Measurements from ENCODE around the gene ZNF157.
"Not testable (repeated sequence)": the region's sequence is repeated elsewhere in the genome, so short reads cannot be mapped to it uniquely, and the experiment has no call there.

The ZNF157 gene

DNA sequence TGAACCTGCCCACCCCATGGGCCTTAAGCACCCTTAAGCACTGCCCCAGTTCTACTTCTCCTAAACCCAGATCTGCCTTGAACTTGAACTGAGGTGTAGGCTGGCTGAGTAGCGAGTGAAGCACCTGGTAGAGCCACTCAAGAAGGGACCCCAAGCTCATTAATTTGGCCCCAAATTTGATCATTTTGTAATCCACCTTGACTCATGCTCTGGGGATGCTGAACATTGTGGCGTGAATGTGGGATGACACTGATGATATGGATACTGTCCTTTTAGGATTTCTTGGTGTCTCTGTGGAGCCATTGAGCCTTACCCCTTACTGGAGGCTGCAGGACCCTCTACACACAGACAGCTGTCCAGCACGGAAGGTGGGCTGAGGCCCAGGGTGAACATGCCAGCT, at the start of gene ZNF157:
TSS of gene ZNF157 (plus strand) at position 301 of the 400 bp plus-strand sequence. CDS start at position 392, 91 bp downstream.
- no peak for TF ChIP-seq CTCF (IDR thresholded peaks at IDR 0.05; ENCODE audit: low read depth, low read length, missing control alignments)
- Histone ChIP-seq H3K27ac (no peak within 1 kb of the TSS), H3K27me3 (replicated peaks) (no peaks in the 10 kb centered on the region), H3K4me3 (ENCODE audit: low read depth, low read length) (no peak within 1 kb of the TSS), H3K36me3 (replicated peaks) (no peaks in the 10 kb centered on the region)
- in situ Hi-C loops (cut with HindIII; ENCODE audit: low pct_ligation_motif_present, low sequenced_read_pairs) = no loop called here
- no peak for DNase-seq

GRCh38 chrX:47321386-47321785, 49.0 kb upstream of the ZNF157 start:
- in situ Hi-C loops (cut with HindIII; ENCODE audit: low pct_ligation_motif_present, low sequenced_read_pairs) = no loop called here
- H3K36me3 ChIP-seq (replicated peaks) = no peaks in the 10 kb centered on the region
- H3K27me3 ChIP-seq (replicated peaks) = no peaks in the 10 kb centered on the region
- TF ChIP-seq CTCF (IDR thresholded peaks at IDR 0.05; ENCODE audit: low read depth, low read length, missing control alignments) = no peak
- peak; percentile 36 for DNase-seq
- H3K4me3 ChIP-seq (ENCODE audit: low read depth, low read length) = no peak overlapping the region
- no peak overlapping the region for H3K27ac ChIP-seq

DNA sequence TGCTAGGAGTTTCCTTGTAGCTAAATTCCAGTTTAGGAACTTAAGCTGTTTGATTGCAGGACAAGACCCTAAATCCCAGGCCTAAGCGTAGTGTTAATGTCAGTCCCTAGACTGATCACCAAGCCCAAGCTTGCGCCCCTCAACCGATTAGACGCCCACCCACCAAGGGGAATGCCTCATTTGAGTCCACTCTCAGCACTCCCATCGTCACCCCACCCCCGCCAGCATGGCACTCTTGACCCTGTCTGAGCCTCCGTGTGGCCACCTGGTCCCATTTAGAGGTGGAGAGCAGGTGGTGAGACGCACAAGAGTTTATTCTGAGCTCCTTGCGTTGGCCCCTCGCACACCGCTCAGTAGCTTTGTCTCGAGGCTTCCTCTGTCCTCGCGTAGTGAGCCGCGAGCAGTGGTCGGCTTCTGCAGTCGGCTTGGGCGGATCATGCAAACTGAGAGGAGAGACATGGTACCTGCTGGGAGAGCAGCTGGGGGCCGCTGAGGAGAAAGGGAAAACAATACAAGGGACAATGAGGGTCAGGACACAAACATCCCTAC, 48.5 kb upstream of the ZNF157 start:
- Histone ChIP-seq H3K27me3 (replicated peaks) (no peaks in the 10 kb centered on the region), H3K36me3 (replicated peaks) (no peaks in the 10 kb centered on the region), H3K27ac (no peak overlapping the region), H3K4me3 (ENCODE audit: low read depth, low read length) (no peak overlapping the region)
- TF ChIP-seq CTCF (IDR thresholded peaks at IDR 0.05; ENCODE audit: low read depth, low read length, missing control alignments) = no peak
- in situ Hi-C loops (cut with HindIII; ENCODE audit: low pct_ligation_motif_present, low sequenced_read_pairs) = no loop called here
- no peak for DNase-seq

DNA sequence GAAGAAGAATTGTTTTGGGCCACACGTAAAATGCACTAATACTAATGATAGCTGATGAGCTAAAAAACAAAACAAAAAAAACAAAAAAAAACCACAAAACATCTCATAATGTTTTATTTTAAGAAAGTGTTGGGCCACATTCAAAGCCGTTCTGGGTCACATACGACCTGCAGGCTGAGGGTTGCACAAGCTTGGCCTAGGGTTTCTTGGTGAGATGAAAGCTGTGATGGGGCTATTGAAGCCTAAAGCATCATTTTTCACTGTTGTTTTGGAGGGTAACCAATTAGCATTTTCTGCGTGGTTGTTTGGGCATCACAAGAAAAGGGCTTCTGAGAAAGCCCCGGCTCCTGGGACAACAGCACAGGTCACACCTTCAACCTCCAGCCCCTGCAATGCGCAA, 42.5 kb upstream of the ZNF157 start:
- DNase-seq = no peak
- H3K4me3 ChIP-seq (ENCODE audit: low read depth, low read length) = no peak overlapping the region
- no peaks in the 10 kb centered on the region for H3K36me3 ChIP-seq (replicated peaks)
- no peak for TF ChIP-seq CTCF (IDR thresholded peaks at IDR 0.05; ENCODE audit: low read depth, low read length, missing control alignments)
- no peak overlapping the region for H3K27ac ChIP-seq
- in situ Hi-C loops (cut with HindIII; ENCODE audit: low pct_ligation_motif_present, low sequenced_read_pairs) = no loop called here
- no peaks in the 10 kb centered on the region for H3K27me3 ChIP-seq (replicated peaks)

GRCh38 chrX:47332729-47333128, 37.6 kb upstream of the ZNF157 start:
- DNase-seq; in situ Hi-C loops (cut with HindIII; ENCODE audit: low pct_ligation_motif_present, low sequenced_read_pairs); H3K27ac ChIP-seq; H3K27me3 ChIP-seq (replicated peaks); H3K36me3 ChIP-seq (replicated peaks); H3K4me3 ChIP-seq (ENCODE audit: low read depth, low read length): not testable (repeated sequence)

GRCh38 chrX:47351706-47352105, 18.7 kb upstream of the ZNF157 start:
- Histone ChIP-seq H3K4me3 (ENCODE audit: low read depth, low read length) (no peak overlapping the region), H3K27me3 (replicated peaks) (no peaks in the 10 kb centered on the region), H3K36me3 (replicated peaks) (no peaks in the 10 kb centered on the region), H3K27ac (no peak overlapping the region)
- in situ Hi-C loops (cut with HindIII; ENCODE audit: low pct_ligation_motif_present, low sequenced_read_pairs) = no loop called here
- DNase-seq = peak; percentile 24
- TF ChIP-seq CTCF (IDR thresholded peaks at IDR 0.05; ENCODE audit: low read depth, low read length, missing control alignments) = no peak

Measured in brain microvascular endothelial cell (primary cell).